Lung microvascular endothelial cell (primary cell): ENCODE results near the gene IL4. TPM values are rescaled to one million over a fixed set of nuclear protein-coding genes. Genes with fewer than 3 reads are reported as not detected.

Source experiments
- DNase-seq, 2 donors: peaks; one replicate each; pipeline versions ENCODE4 v3.0.0 to v3.0.0-alpha.2; 2010; ENCODE audit warnings: low read depth in 2 of 2
- total RNA-seq: library from RNA; depleted of rRNA; stranded (reverse); fragments of >200 nt; gene quantifications from 2 replicates; pipeline ENCODE4 v1.2.1, GENCODE V29; 2014

IL4 gene
- total RNA-seq, 1 donor from 2014 or later, result not detected

DNA sequence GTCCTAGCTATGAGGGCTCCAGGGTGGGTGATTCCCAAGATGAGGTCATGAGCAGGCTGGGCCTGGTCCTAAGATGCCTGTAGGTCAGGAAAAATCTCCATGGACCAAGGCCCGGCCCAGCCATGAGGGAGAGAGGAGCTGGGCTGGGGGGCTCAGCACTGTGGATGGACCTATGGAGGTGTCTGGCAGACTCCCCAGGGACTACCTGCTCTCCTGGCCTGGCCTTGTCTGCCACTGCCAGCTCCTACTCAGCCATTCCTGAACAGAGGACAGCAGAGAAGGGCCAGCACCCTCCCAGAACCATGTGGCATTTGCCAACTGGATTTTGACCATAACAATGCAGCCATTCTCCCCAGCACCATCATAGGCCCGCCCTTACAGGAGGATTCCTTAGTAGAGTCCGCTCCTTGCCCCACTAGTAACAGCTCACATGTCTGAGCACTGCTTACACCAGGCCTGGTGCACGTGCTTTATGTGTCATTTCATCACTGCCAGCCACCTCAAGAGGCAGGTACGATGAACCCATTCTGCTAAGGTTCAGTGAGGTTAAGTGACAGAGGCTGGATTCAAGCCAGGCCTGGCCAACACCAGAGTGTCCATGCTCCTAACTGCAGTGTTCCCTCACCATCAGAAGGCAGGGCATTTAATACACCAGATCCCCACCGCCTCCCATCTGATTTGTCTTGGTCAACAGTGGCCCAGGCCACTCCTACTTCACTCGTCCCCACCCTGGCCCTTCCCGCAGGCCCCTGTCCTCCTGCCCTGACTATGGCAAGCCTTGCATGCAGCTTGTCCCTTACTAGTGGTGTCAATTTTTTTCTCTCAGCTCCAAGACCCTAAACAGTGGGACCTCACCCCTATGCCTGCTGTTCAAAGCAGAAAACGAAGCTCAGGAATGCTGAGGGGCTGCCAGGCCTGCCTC lies 15.1 kb upstream of the IL4 start:
- no peak for DNase-seq

- no peak for DNase-seq
Observed at GRCh38 chr5:132659598-132660493, 13.9 kb upstream of the IL4 start.

- no peak for DNase-seq
Observed at GRCh38 chr5:132661231-132662003, 12.4 kb upstream of the IL4 start.

- no peak for DNase-seq
Observed at GRCh38 chr5:132662004-132662401, 11.8 kb upstream of the IL4 start.

- DNase-seq, result no peak
Observed at GRCh38 chr5:132662925-132663770, 10.6 kb upstream of the IL4 start.

DNA sequence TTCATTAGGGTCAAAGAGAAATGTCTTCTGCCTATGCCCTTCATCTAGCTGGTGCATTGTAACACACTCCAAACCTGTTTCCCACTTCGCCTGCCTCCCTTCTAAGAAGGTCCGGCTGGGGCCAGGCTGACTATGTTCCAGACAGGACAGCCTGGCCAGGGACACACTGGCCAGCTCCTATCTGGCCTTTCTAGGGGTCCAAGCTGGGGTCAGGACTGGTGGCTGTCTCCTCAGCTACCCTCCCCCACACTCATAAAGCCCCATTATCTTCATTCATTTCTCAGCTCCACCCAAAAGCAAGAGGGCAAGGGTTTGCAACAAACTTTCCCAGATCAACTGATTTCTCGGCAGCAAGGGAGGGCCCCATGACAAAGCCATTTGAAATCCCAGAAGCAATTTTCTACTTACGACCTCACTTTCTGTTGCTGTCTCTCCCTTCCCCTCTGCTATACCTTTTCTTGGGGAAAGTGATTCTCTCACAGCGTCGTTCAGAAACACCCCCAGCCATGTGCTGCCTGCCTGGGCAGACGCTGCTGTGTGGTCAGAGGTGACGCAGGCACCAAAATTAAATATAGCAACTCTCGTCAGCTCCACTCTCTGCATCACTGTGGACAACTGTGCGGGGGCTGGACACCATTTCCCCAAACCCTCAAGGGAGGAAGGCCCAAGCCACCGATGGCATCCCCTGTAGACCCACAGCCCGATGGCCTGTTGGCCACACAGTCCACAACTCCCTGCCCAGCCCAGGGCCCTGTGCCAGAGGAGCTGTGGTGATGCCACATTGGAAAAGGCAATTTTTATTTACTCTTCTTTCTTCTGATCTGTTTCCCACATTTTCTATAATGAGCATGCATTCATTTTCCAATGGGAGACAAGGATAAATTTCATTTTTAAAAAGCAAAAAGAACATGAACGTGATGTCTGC lies 9.8 kb upstream of the IL4 start:
- DNase-seq, result no peak

- DNase-seq, result no peak
Observed at GRCh38 chr5:132664696-132665209, 9.0 kb upstream of the IL4 start.

DNA sequence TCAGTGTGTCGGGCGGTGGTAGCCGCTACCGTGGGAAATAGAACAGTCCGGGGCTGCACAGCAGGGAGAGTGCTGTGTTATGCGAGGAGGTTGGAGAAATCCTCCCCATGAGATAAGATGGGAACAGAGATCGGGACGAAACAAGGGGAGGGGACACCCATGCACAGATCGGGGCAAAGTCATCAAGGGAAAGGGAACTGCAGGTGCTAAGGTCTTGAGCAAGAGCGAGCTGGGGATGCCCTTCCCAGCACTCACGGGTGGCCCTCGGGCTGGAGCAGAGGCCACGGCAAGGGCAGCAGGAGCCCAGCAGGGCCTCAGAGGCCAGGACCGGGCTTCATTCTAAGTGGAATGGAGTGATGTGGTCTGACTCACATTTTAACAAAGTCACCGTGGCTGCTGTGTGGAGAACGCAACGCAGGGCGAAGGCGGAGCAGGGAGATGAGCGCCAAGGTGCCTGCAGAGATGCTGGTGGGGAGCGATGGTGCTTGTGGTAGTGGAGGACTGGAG lies 8.2 kb upstream of the IL4 start:
- DNase-seq, result no peak

GRCh38 chr5:132666310-132667123 lies 7.3 kb upstream of the IL4 start:
- no peak for DNase-seq

GRCh38 chr5:132667309-132667708 lies 6.5 kb upstream of the IL4 start:
- DNase-seq, result no peak

GRCh38 chr5:132667761-132668705 lies 5.8 kb upstream of the IL4 start:
- DNase-seq, result no peak

- DNase-seq, result no peak
Observed at GRCh38 chr5:132668706-132669454, 4.9 kb upstream of the IL4 start.

- DNase-seq, result no peak
Observed at GRCh38 chr5:132669455-132669820, 4.4 kb upstream of the IL4 start.

GRCh38 chr5:132669966-132670882 lies 3.6 kb upstream of the IL4 start:
- DNase-seq, result no peak

- no peak for DNase-seq
Observed at GRCh38 chr5:132671000-132671399, 2.8 kb upstream of the IL4 start.
